Measurements from ENCODE around the gene LRFN2.
A peak's percentile ranks its signal among the peaks of the same experiment; 100 is the strongest.

LRFN2 gene

GRCh38 chr6:40484066-40484465 lies 103.1 kb downstream of the LRFN2 start:
- Histone ChIP-seq H3K79me1 (ENCODE audit: low read depth, low read length) (no peaks in the 10 kb centered on the region), H2AK5ac (ENCODE audit: low read depth, low read length) (peak overlapping the region; percentile 51), H3K18ac (ENCODE audit: low read length) (no peak overlapping the region), H3K27me3 (ENCODE audit: control insufficient read depth in 3 of 3, insufficient read depth in 3 of 3, low read depth in 1 of 3, low read length in 3 of 3) (no peaks in the 10 kb centered on the region), H2AFZ (ENCODE audit: low read length) (no peak overlapping the region), H3K4me2 (ENCODE audit: insufficient read depth, low read length, poor library complexity, severe bottlenecking) (no peak overlapping the region), H4K8ac (ENCODE audit: low read depth, low read length) (no peak overlapping the region), H3K4me3 (ENCODE audit: low read length in 2 of 2) (no peak overlapping the region), H2BK5ac (ENCODE audit: low read length) (no peak overlapping the region), H3K9me3 (replicated peaks in 1 of 2; ENCODE audit: control insufficient read depth in 2 of 2, insufficient read depth in 1 of 2, low read depth in 1 of 2, low read length in 2 of 2) (no peaks in the 10 kb centered on the region), H3K4me1 (ENCODE audit: control insufficient read depth in 2 of 2, insufficient read depth in 1 of 2, low read depth in 1 of 2, low read length in 2 of 2) (peaks cover 0 to 7% of the 10 kb centered on the region in 2 donors), H3K23ac (ENCODE audit: low read depth, low read length, poor library complexity) (no peak overlapping the region), H3K9ac (ENCODE audit: low read depth, low read length, poor library complexity) (no peak overlapping the region), H2BK12ac (ENCODE audit: low read length) (no peak overlapping the region), H3K27ac (replicated peaks; ENCODE audit: low read length) (no peak overlapping the region), H3K14ac (ENCODE audit: low read length) (no peak overlapping the region), H3K36me3 (replicated peaks in 1 of 2; ENCODE audit: control insufficient read depth in 2 of 2, insufficient read depth in 2 of 2, low read length in 2 of 2) (no peaks in the 10 kb centered on the region), H3K4ac (ENCODE audit: low read length) (no peak overlapping the region), H2BK15ac (ENCODE audit: low read length) (no peak overlapping the region), H4K91ac (ENCODE audit: low read depth, low read length, poor library complexity) (no peak overlapping the region), H2BK120ac (ENCODE audit: low read depth, low read length) (no peak overlapping the region)
- DNase-seq (ENCODE audit: low spot score), result no peak
- no CpG with 5 or more reads among the region's 7 CpGs for WGBS, 2 donors (ENCODE audit: extremely low coverage in 2 of 2, insufficient read length in 2 of 2, insufficient replicate concordance in 1 of 2)

- Histone ChIP-seq H4K8ac (ENCODE audit: low read depth, low read length) (no peak overlapping the region), H2AK5ac (ENCODE audit: low read depth, low read length) (no peak overlapping the region), H3K4me1 (ENCODE audit: control insufficient read depth in 2 of 2, insufficient read depth in 1 of 2, low read depth in 1 of 2, low read length in 2 of 2) (peaks cover 0 to 7% of the 10 kb centered on the region in 2 donors), H4K91ac (ENCODE audit: low read depth, low read length, poor library complexity) (peak overlapping the region; percentile 6), H3K23ac (ENCODE audit: low read depth, low read length, poor library complexity) (no peak overlapping the region), H3K14ac (ENCODE audit: low read length) (peak overlapping the region; percentile 32), H3K9ac (ENCODE audit: low read depth, low read length, poor library complexity) (peak overlapping the region; percentile 53), H2BK5ac (ENCODE audit: low read length) (no peak overlapping the region), H3K79me1 (ENCODE audit: low read depth, low read length) (no peaks in the 10 kb centered on the region), H3K27me3 (ENCODE audit: control insufficient read depth in 3 of 3, insufficient read depth in 3 of 3, low read depth in 1 of 3, low read length in 3 of 3) (peaks cover 0 to 3% (median 0%) of the 10 kb centered on the region in 3 experiments), H3K4me2 (ENCODE audit: insufficient read depth, low read length, poor library complexity, severe bottlenecking) (no peak overlapping the region), H2BK120ac (ENCODE audit: low read depth, low read length) (no peak overlapping the region), H3K18ac (ENCODE audit: low read length) (peak overlapping the region; percentile 23), H3K4ac (ENCODE audit: low read length) (no peak overlapping the region), H2BK12ac (ENCODE audit: low read length) (no peak overlapping the region), H3K9me3 (replicated peaks in 1 of 2; ENCODE audit: control insufficient read depth in 2 of 2, insufficient read depth in 1 of 2, low read depth in 1 of 2, low read length in 2 of 2) (no peaks in the 10 kb centered on the region), H2BK15ac (ENCODE audit: low read length) (no peak overlapping the region), H3K4me3 (ENCODE audit: low read length in 2 of 2) (no peak overlapping the region), H2AFZ (ENCODE audit: low read length) (no peak overlapping the region), H3K36me3 (replicated peaks in 1 of 2; ENCODE audit: control insufficient read depth in 2 of 2, insufficient read depth in 2 of 2, low read length in 2 of 2) (no peaks in the 10 kb centered on the region), H3K27ac (replicated peaks; ENCODE audit: low read length) (no peak overlapping the region)
- no CpG with 5 or more reads among the region's 7 CpGs for WGBS, 2 donors (ENCODE audit: extremely low coverage in 2 of 2, insufficient read length in 2 of 2, insufficient replicate concordance in 1 of 2)
- DNase-seq (ENCODE audit: low spot score), result peak; percentile 12
These were observed 104.6 kb downstream of the LRFN2 start for GRCh38 chr6:40482532-40482931.

- H2BK12ac ChIP-seq (ENCODE audit: low read length), result no peak overlapping the region
- no peak overlapping the region for H3K4me3 ChIP-seq (ENCODE audit: low read length in 2 of 2)
- no peak overlapping the region for H3K18ac ChIP-seq (ENCODE audit: low read length)
- H3K9me3 ChIP-seq (replicated peaks in 1 of 2; ENCODE audit: control insufficient read depth in 2 of 2, insufficient read depth in 1 of 2, low read depth in 1 of 2, low read length in 2 of 2), result no peaks in the 10 kb centered on the region
- H2AFZ ChIP-seq (ENCODE audit: low read length), result no peak overlapping the region
- no peaks in the 10 kb centered on the region for H3K79me1 ChIP-seq (ENCODE audit: low read depth, low read length)
- H3K4ac ChIP-seq (ENCODE audit: low read length), result no peak overlapping the region
- H3K27me3 ChIP-seq (ENCODE audit: control insufficient read depth in 3 of 3, insufficient read depth in 3 of 3, low read depth in 1 of 3, low read length in 3 of 3), result peaks cover 0 to 3% (median 0%) of the 10 kb centered on the region in 3 experiments
- no peak overlapping the region for H4K8ac ChIP-seq (ENCODE audit: low read depth, low read length)
- H3K9ac ChIP-seq (ENCODE audit: low read depth, low read length, poor library complexity), result no peak overlapping the region
- WGBS, 2 donors (ENCODE audit: extremely low coverage in 2 of 2, insufficient read length in 2 of 2, insufficient replicate concordance in 1 of 2), result no CpG with 5 or more reads among the region's 2 CpGs
- H3K23ac ChIP-seq (ENCODE audit: low read depth, low read length, poor library complexity), result no peak overlapping the region
- no peak overlapping the region for H3K27ac ChIP-seq (replicated peaks; ENCODE audit: low read length)
- no peak overlapping the region for H2BK120ac ChIP-seq (ENCODE audit: low read depth, low read length)
- H4K91ac ChIP-seq (ENCODE audit: low read depth, low read length, poor library complexity), result no peak overlapping the region
- H3K4me2 ChIP-seq (ENCODE audit: insufficient read depth, low read length, poor library complexity, severe bottlenecking), result no peak overlapping the region
- no peak for DNase-seq (ENCODE audit: low spot score)
- no peak overlapping the region for H2AK5ac ChIP-seq (ENCODE audit: low read depth, low read length)
- H3K36me3 ChIP-seq (replicated peaks in 1 of 2; ENCODE audit: control insufficient read depth in 2 of 2, insufficient read depth in 2 of 2, low read length in 2 of 2), result no peaks in the 10 kb centered on the region
- H2BK15ac ChIP-seq (ENCODE audit: low read length), result no peak overlapping the region
- no peak overlapping the region for H2BK5ac ChIP-seq (ENCODE audit: low read length)
- peaks cover 0 to 9% of the 10 kb centered on the region in 2 donors for H3K4me1 ChIP-seq (ENCODE audit: control insufficient read depth in 2 of 2, insufficient read depth in 1 of 2, low read depth in 1 of 2, low read length in 2 of 2)
- H3K14ac ChIP-seq (ENCODE audit: low read length), result no peak overlapping the region
These were observed 106.5 kb downstream of the LRFN2 start for GRCh38 chr6:40480678-40481077.

GRCh38 chr6:40479706-40480105 lies 107.5 kb downstream of the LRFN2 start:
- Histone ChIP-seq H3K9ac (ENCODE audit: low read depth, low read length, poor library complexity) (no peak overlapping the region), H4K91ac (ENCODE audit: low read depth, low read length, poor library complexity) (peak overlapping the region; percentile 66), H3K9me3 (replicated peaks in 1 of 2; ENCODE audit: control insufficient read depth in 2 of 2, insufficient read depth in 1 of 2, low read depth in 1 of 2, low read length in 2 of 2) (no peaks in the 10 kb centered on the region), H3K4ac (ENCODE audit: low read length) (no peak overlapping the region), H2AK5ac (ENCODE audit: low read depth, low read length) (no peak overlapping the region), H3K14ac (ENCODE audit: low read length) (no peak overlapping the region), H3K27ac (replicated peaks; ENCODE audit: low read length) (no peak overlapping the region), H3K36me3 (replicated peaks in 1 of 2; ENCODE audit: control insufficient read depth in 2 of 2, insufficient read depth in 2 of 2, low read length in 2 of 2) (no peaks in the 10 kb centered on the region), H4K8ac (ENCODE audit: low read depth, low read length) (no peak overlapping the region), H2BK120ac (ENCODE audit: low read depth, low read length) (no peak overlapping the region), H3K27me3 (ENCODE audit: control insufficient read depth in 3 of 3, insufficient read depth in 3 of 3, low read depth in 1 of 3, low read length in 3 of 3) (peaks cover 0 to 3% (median 0%) of the 10 kb centered on the region in 3 experiments), H2BK15ac (ENCODE audit: low read length) (no peak overlapping the region), H3K4me3 (ENCODE audit: low read length in 2 of 2) (no peak overlapping the region), H2AFZ (ENCODE audit: low read length) (no peak overlapping the region), H3K79me1 (ENCODE audit: low read depth, low read length) (no peaks in the 10 kb centered on the region), H3K18ac (ENCODE audit: low read length) (no peak overlapping the region), H3K23ac (ENCODE audit: low read depth, low read length, poor library complexity) (no peak overlapping the region), H3K4me2 (ENCODE audit: insufficient read depth, low read length, poor library complexity, severe bottlenecking) (no peak overlapping the region), H2BK5ac (ENCODE audit: low read length) (no peak overlapping the region), H2BK12ac (ENCODE audit: low read length) (no peak overlapping the region), H3K4me1 (ENCODE audit: control insufficient read depth in 2 of 2, insufficient read depth in 1 of 2, low read depth in 1 of 2, low read length in 2 of 2) (peaks cover 0 to 9% of the 10 kb centered on the region in 2 donors)
- WGBS, 2 donors (ENCODE audit: extremely low coverage in 2 of 2, insufficient read length in 2 of 2, insufficient replicate concordance in 1 of 2), result no CpG with 5 or more reads among the region's 7 CpGs
- no peak for DNase-seq (ENCODE audit: low spot score)
